ENCODE results near the gene CDH4. TPM values are rescaled to one million over a fixed set of nuclear protein-coding genes. Genes with fewer than 3 reads are reported as not detected.

Gene CDH4
- total and polyA plus RNA-seq, 2 of the 4 experiments (the other 2 are of a cell fraction) = 1.6 to 3.5 TPM

DNA sequence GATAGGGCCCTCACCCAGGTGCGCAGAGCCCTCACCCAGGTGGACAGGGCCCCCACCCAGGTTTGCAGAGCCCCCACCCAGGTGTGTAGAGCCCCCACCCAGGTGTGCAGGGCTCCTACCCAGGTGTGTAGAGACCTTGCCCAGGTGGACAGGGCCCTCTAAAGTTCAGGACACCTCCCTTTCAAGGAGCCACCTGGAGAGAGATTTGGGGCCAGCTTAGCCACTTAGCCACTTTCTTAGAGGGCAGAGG is 533.4 kb downstream of the CDH4 start:
- CTCF ChIA-PET = no interaction called here
- peaks cover 2% of the 10 kb centered on the region; the same call in 1 of the 2 replicates for H3K9me3 ChIP-seq (ENCODE audit: control insufficient read depth, insufficient read depth, low read length)
- no peaks in the 10 kb centered on the region for H3K4me1 ChIP-seq (ENCODE audit: control insufficient read depth, insufficient read depth, low read length)
- H3K79me1 ChIP-seq (ENCODE audit: low read depth in 1 of 2, low read length in 2 of 2) = no peaks in the 10 kb centered on the region
- H2AK5ac ChIP-seq (ENCODE audit: low read depth, low read length) = no peak overlapping the region
- H3K36me3 ChIP-seq (ENCODE audit: control insufficient read depth, insufficient read depth, low read length) = no peaks in the 10 kb centered on the region
- in situ Hi-C loops (cut with MboI; ENCODE audit: low sequenced_read_pairs) (no loop called here), intact Hi-C loops (cut with micrococcal nuclease) (no loop called here), dilution Hi-C loops (cut with HindIII; ENCODE audit: low sequenced_read_pairs, unreplicated experiment) (no loop called here)
- no TSS peak for BruUV-seq (replicated peaks)
- no peak overlapping the region for H3K18ac ChIP-seq (ENCODE audit: low read depth, low read length)
- TF ChIP-seq, protein P1, sequence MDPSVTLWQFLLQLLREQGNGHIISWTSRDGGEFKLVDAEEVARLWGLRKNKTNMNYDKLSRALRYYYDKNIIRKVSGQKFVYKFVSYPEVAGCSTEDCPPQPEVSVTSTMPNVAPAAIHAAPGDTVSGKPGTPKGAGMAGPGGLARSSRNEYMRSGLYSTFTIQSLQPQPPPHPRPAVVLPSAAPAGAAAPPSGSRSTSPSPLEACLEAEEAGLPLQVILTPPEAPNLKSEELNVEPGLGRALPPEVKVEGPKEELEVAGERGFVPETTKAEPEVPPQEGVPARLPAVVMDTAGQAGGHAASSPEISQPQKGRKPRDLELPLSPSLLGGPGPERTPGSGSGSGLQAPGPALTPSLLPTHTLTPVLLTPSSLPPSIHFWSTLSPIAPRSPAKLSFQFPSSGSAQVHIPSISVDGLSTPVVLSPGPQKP (IDR thresholded peaks at IDR 0.05; ENCODE audit: borderline replicate concordance, low read depth, low read length) = no peak
- TF ChIP-seq, protein P2, sequence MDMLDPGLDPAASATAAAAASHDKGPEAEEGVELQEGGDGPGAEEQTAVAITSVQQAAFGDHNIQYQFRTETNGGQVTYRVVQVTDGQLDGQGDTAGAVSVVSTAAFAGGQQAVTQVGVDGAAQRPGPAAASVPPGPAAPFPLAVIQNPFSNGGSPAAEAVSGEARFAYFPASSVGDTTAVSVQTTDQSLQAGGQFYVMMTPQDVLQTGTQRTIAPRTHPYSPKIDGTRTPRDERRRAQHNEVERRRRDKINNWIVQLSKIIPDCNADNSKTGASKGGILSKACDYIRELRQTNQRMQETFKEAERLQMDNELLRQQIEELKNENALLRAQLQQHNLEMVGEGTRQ (IDR thresholded peaks at IDR 0.05; ENCODE audit: low read depth, low read length) = no peak
- no peak for TF ChIP-seq NFE2L2 (IDR thresholded peaks at IDR 0.05; ENCODE audit: low read depth, low read length)
- no peak for TF ChIP-seq MXI1 (IDR thresholded peaks at IDR 0.05; ENCODE audit: borderline replicate concordance, low read depth, low read length)
- TF ChIP-seq RAD21 (IDR thresholded peaks at IDR 0.05; ENCODE audit: low read length) = no peak
- TF ChIP-seq RCOR1 (IDR thresholded peaks at IDR 0.05; ENCODE audit: insufficient replicate concordance, low read length) = no peak
- no peak for TF ChIP-seq MAFK (IDR thresholded peaks at IDR 0.05; ENCODE audit: low read depth, low read length)
- TF ChIP-seq POLR2A (IDR thresholded peaks at IDR 0.05; ENCODE audit: low read depth, low read length) = no peak
- no peak for TF ChIP-seq RFX5 (IDR thresholded peaks at IDR 0.05; ENCODE audit: low read depth, low read length)
- TF ChIP-seq MAZ (IDR thresholded peaks at IDR 0.05; ENCODE audit: borderline replicate concordance, low read depth, low read length) = no peak
- TF ChIP-seq, protein P3, sequence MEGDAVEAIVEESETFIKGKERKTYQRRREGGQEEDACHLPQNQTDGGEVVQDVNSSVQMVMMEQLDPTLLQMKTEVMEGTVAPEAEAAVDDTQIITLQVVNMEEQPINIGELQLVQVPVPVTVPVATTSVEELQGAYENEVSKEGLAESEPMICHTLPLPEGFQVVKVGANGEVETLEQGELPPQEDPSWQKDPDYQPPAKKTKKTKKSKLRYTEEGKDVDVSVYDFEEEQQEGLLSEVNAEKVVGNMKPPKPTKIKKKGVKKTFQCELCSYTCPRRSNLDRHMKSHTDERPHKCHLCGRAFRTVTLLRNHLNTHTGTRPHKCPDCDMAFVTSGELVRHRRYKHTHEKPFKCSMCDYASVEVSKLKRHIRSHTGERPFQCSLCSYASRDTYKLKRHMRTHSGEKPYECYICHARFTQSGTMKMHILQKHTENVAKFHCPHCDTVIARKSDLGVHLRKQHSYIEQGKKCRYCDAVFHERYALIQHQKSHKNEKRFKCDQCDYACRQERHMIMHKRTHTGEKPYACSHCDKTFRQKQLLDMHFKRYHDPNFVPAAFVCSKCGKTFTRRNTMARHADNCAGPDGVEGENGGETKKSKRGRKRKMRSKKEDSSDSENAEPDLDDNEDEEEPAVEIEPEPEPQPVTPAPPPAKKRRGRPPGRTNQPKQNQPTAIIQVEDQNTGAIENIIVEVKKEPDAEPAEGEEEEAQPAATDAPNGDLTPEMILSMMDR (conservative IDR thresholded peaks at IDR 0.05; ENCODE audit: low read depth, low read length) = no peak
- TF ChIP-seq FOS (IDR thresholded peaks at IDR 0.05; ENCODE audit: low read depth, low read length) = no peak
- no peak for TF ChIP-seq BHLHE40 (IDR thresholded peaks at IDR 0.05; ENCODE audit: low read depth, low read length)
- TF ChIP-seq SMC3 (IDR thresholded peaks at IDR 0.05; ENCODE audit: low read depth, low read length) = no peak
- TF ChIP-seq CHD1 (IDR thresholded peaks at IDR 0.05; ENCODE audit: low read depth, low read length) = no peak
- ATAC-seq (ENCODE audit: low read depth) (no peak), DNase-seq (no peak)
- WGBS, 2 experiments (ENCODE audit: extremely low coverage in 2 of 2, insufficient read length in 1 of 2) = no CpG with 5 or more reads among the region's 1 CpG
- H2AFZ ChIP-seq (replicated peaks; ENCODE audit: low read length, poor library complexity) = no peak overlapping the region
- H4K91ac ChIP-seq (ENCODE audit: insufficient read depth, low read depth, low read length) = no peak overlapping the region
- H4K5ac ChIP-seq (ENCODE audit: low read depth, low read length) = no peak overlapping the region
- H4K20me1 ChIP-seq (ENCODE audit: insufficient read depth, low read length) = no peaks in the 10 kb centered on the region
- no peak overlapping the region for H2BK5ac ChIP-seq (ENCODE audit: low read depth, low read length, poor library complexity, severe bottlenecking)
- H3K23ac ChIP-seq (ENCODE audit: low read depth, low read length) = no peak overlapping the region
- H3K4me3 ChIP-seq (ENCODE audit: insufficient read depth, low read depth, low read length) = no peak overlapping the region
- H3K4me2 ChIP-seq (ENCODE audit: low read depth, low read length) = no peak overlapping the region
- H3K4ac ChIP-seq (ENCODE audit: low read depth, low read length) = no peak overlapping the region
- no peaks in the 10 kb centered on the region for H3K9me1 ChIP-seq (ENCODE audit: insufficient read depth, low read length)
- POLR2A ChIA-PET (ENCODE audit: unreplicated experiment) = no interaction called here
- H2AK9ac ChIP-seq (replicated peaks; ENCODE audit: low read depth, low read length, poor library complexity) = no peak overlapping the region
- H3K27me3 ChIP-seq (ENCODE audit: control insufficient read depth, insufficient read depth, low read length) = no peaks in the 10 kb centered on the region
- no peak overlapping the region for H4K8ac ChIP-seq (ENCODE audit: low read depth in 2 of 2, low read length in 2 of 2)
- H3K56ac ChIP-seq (ENCODE audit: extremely low read depth, insufficient read depth, low read length) = no peak overlapping the region
- H2BK20ac ChIP-seq (ENCODE audit: low read depth, low read length) = no peak overlapping the region
- no peak overlapping the region for H3K9ac ChIP-seq (ENCODE audit: low read depth, low read length)
- no peak overlapping the region for H3K14ac ChIP-seq (replicated peaks; ENCODE audit: low read depth, low read length)
- H3K27ac ChIP-seq (ENCODE audit: insufficient read depth, low read length) = no peak overlapping the region
- no peak overlapping the region for H2BK120ac ChIP-seq (ENCODE audit: low read depth, low read length)
- H2BK15ac ChIP-seq (ENCODE audit: low read depth, low read length) = no peak overlapping the region

All from IMR-90 (cell line).